Stimulated activated CD8-positive, alpha-beta memory T cell treated with anti-CD3 and anti-CD28 coated beads, Interleukin-15, amount 100 ng/mL, for 1 hour (primary cell): ENCODE measurements around the gene KIF21B.
"Not testable (repeated sequence)": the region's sequence is repeated elsewhere in the genome, so short reads cannot be mapped to it uniquely, and the experiment has no call there.

Experiments used
- DNase-seq: peaks from one replicate; pipeline ENCODE4 v3.0.0-alpha.2; 2020; ENCODE audit warnings: low read depth

The KIF21B gene

GRCh38 chr1:200935286-200935962 lies 88.1 kb downstream of the KIF21B start:
- not testable (repeated sequence) for DNase-seq

- no peak for DNase-seq
Observed at GRCh38 chr1:200934676-200935245, 88.8 kb downstream of the KIF21B start.

GRCh38 chr1:200931776-200932175 lies 91.7 kb downstream of the KIF21B start:
- no peak for DNase-seq

GRCh38 chr1:200930285-200930684 lies 93.2 kb downstream of the KIF21B start:
- not testable (repeated sequence) for DNase-seq

- DNase-seq = no peak
Observed at GRCh38 chr1:200929530-200930278, 93.8 kb downstream of the KIF21B start.

- no peak for DNase-seq
Observed at GRCh38 chr1:200925831-200926230, 97.7 kb downstream of the KIF21B start.

- no peak for DNase-seq
Observed at GRCh38 chr1:200923601-200924000, 99.9 kb downstream of the KIF21B start.

- DNase-seq = no peak
Observed at GRCh38 chr1:200922406-200922805, 101.1 kb downstream of the KIF21B start.

- no peak for DNase-seq
Observed at GRCh38 chr1:200921571-200922110, 101.9 kb downstream of the KIF21B start.
